K562 (cell line): ENCODE data around the gene SLC34A1. TPM values are rescaled to one million over a fixed set of nuclear protein-coding genes. Genes with fewer than 3 reads are reported as not detected.

ENCODE experiments used
- CBX3 ChIP-seq, 2 experiments: IDR thresholded peaks; 1 replicate in 1 of 2; 2 replicates in 1 of 2; pipeline ENCODE4 v1.6.1; 2012; ENCODE audit warnings: inconsistent platforms in 2 of 2, low read length in 2 of 2, borderline replicate concordance in 1 of 2, control low read depth in 1 of 2
- JUN ChIP-seq, 2 experiments: sonication (generic) in 1 of 2; formaldehyde crosslinking in 1 of 2; IDR thresholded peaks; 2 replicates each; pipeline versions ENCODE4 v1.6.1 to v1.8.0; 2012 to 2022; ENCODE audit warnings: borderline replicate concordance in 2 of 2, mild to moderate bottlenecking in 2 of 2, improper control_type of control experiment in 1 of 2, low read depth in 1 of 2, low read length in 1 of 2, missing genetic modification reagents in 1 of 2
- JUND ChIP-seq, 2 experiments: IDR thresholded peaks; 2 replicates in 1 of 2; 3 replicates in 1 of 2; pipeline ENCODE4 v1.6.1; 2011; ENCODE audit warnings: borderline replicate concordance in 2 of 2, low read depth in 2 of 2, low read length in 2 of 2, improper control_type of control experiment in 1 of 2, missing biosample characterization in 1 of 2, missing genetic modification characterization in 1 of 2, missing genetic modification reagents in 1 of 2
- MGA ChIP-seq: fragments of 450-650 bp; IDR thresholded peaks from 2 replicates; pipeline ENCODE4 v1.6.1; 2016; ENCODE audit warnings: mild to moderate bottlenecking, moderate library complexity
- POLR3G ChIP-seq: IDR thresholded peaks from 2 replicates; pipeline ENCODE4 v1.6.1; 2011; ENCODE audit not compliant: insufficient read length, insufficient replicate concordance; ENCODE audit errors: extremely low read depth
- UBTF ChIP-seq, 2 experiments: IDR thresholded peaks; 2 replicates each; pipeline ENCODE4 v1.6.1; 2012; ENCODE audit warnings: improper control_type of control experiment in 2 of 2, low read depth in 2 of 2, low read length in 2 of 2, borderline replicate concordance in 1 of 2
- ZBTB12 ChIP-seq: fragments of 250-450 bp; sonication (Bioruptor Pico); IDR thresholded peaks from 2 replicates; pipeline ENCODE4 v1.4.0; 2020
- polyA plus RNA-seq, 8 experiments: library from polyadenylated mRNA; depleted of rRNA in 4 of 8; stranded (reverse) in 5 of 8; unstranded in 3 of 8; fragments of >200 nt; fragmentation: Nextera tagmentation in 2 of 8; fragmentation: Illumina TruSeq in 1 of 8; extraction: Ambion mirVana in 2 of 8; extraction: Trizol in 1 of 8; gene quantifications; 2 replicates each; pipeline versions ENCODE4 v1.2.1 to v1.2.3, GENCODE V29; 2011 to 2014; ENCODE audit warnings: inconsistent platforms in 1 of 8, missing spikeins in 1 of 8
- total RNA-seq, 7 experiments: library from RNA; depleted of rRNA in 6 of 7; stranded (reverse); fragments of >200 nt in 6 of 7; fragmentation: Illumina TruSeq in 2 of 7; extraction: Trizol in 2 of 7; gene quantifications; 2 replicates each; pipeline versions ENCODE4 v1.2.1 to v1.2.3, GENCODE V29; 2011 to 2021; ENCODE audit warnings: low replicate concordance in 1 of 7

The SLC34A1 gene
- total and polyA plus RNA-seq, 9 of the 15 experiments (the other 6 are each of a cell fraction or from before 2014, with no cell fraction given), result not detected

- TF ChIP-seq MGA (peak; percentile 100), ZBTB12 (CRISPR knock-in tag) (no peak), POLR3G (no peak), UBTF (IDR thresholded peaks at IDR 0.05; ENCODE audit: borderline replicate concordance in 1 of 2, low read depth in 2 of 2, low read length in 2 of 2) (peak in 1 of 2 experiments; percentile 37; a peak in 1 of 4 replicates), CBX3 (IDR thresholded peaks at IDR 0.05; ENCODE audit: borderline replicate concordance in 1 of 2, low read length in 2 of 2) (peak in 1 of 2 experiments; percentile 96; a peak in 2 of 3 replicates), JUN (IDR thresholded peaks at IDR 0.05; ENCODE audit: borderline replicate concordance, low read depth, low read length) (peak; percentile 59; the same call in 1 of the 2 replicates), JUN (CRISPR knock-in tag; IDR thresholded peaks at IDR 0.05; ENCODE audit: borderline replicate concordance) (peak; percentile 89; the same call in 1 of the 2 replicates), JUND (IDR thresholded peaks at IDR 0.05; ENCODE audit: borderline replicate concordance, low read depth, low read length) (no peak), JUND (tag; IDR thresholded peaks at IDR 0.05; ENCODE audit: borderline replicate concordance, low read depth, low read length) (peak; percentile 22; the same call in 1 of the 3 replicates)
These were observed 16.8 kb upstream of the SLC34A1 start (continued) for GRCh38 chr5:177367323-177367848.
